Esophagus squamous epithelium (tissue), 5 donors: Measurements from ENCODE around the gene COMMD9. TPM values are rescaled to one million over a fixed set of nuclear protein-coding genes. Genes with fewer than 3 reads are reported as not detected.

Experiments
- DNase-seq: peaks from one replicate; lab custom pipeline; 2025; lab: John Stamatoyannopoulos, UW
- H3K27ac ChIP-seq, 4 donors: fragments of 200-600 bp; sonication (generic); one replicate each; pipeline ENCODE4 v1.5.1; 2016 to 2019; ENCODE audit warnings: mild to moderate bottlenecking in 1 of 4
- H3K27me3 ChIP-seq, 4 donors: fragments of 200-600 bp; sonication (generic); 1 replicate in 3 of 4; 2 replicates in 1 of 4; pipeline versions ENCODE4 v1.5.1 to v1.6.0; 2017 to 2021; ENCODE audit warnings: antibody characterized with exemption in 1 of 4
- H3K36me3 ChIP-seq, 3 donors: fragments of 200-600 bp; sonication (generic); one replicate each; pipeline ENCODE4 v1.5.1; 2016 to 2019
- H3K4me1 ChIP-seq, 3 donors: fragments of 200-600 bp; sonication (generic); one replicate each; pipeline ENCODE4 v1.5.1; 2017 to 2019
- H3K4me3 ChIP-seq, 4 donors: fragments of 200-600 bp; sonication (generic); 1 replicate in 3 of 4; 2 replicates in 1 of 4; pipeline ENCODE4 v1.5.1; 2016 to 2019; ENCODE audit warnings: mild to moderate bottlenecking in 2 of 4, moderate library complexity in 1 of 4
- H3K9me3 ChIP-seq, 3 donors: fragments of 200-600 bp; sonication (generic); one replicate each; pipeline ENCODE4 v1.5.1; 2016 to 2019
- POLR2A ChIP-seq, 4 donors: fragments of 450-650 bp; IDR thresholded peaks; one replicate each; pipeline ENCODE4 v1.6.1; 2017; ENCODE audit warnings: antibody characterized with exemption in 4 of 4, mild to moderate bottlenecking in 4 of 4, moderate library complexity in 3 of 4
- WGBS, 2 donors: methylation state at CpG; one replicate each; pipeline ENCODE4 v1.1.5; 2018; 5-methylcytosine and 5-hydroxymethylcytosine counted together
- intact Hi-C: fragments of 100-400 bp; cut with DNase I; formaldehyde crosslinking; loops from one replicate; pipeline ENCODE4 v1.15.0; 2022
- total RNA-seq, 4 donors: library from RNA; depleted of rRNA; stranded (reverse); fragments of >200 nt; gene quantifications; one replicate each; pipeline ENCODE4 v1.1.0, GENCODE V29; 2016
- TF ChIP-seq, protein P1 (sequence below), 6 experiments: fragments of 450-650 bp in 4 of 6; fragments of 200-600 bp in 2 of 6; sonication (generic) in 2 of 6; IDR thresholded peaks; one replicate each; pipeline ENCODE4 v1.5.1; 2016 to 2019; ENCODE audit warnings: antibody characterized with exemption in 6 of 6, mild to moderate bottlenecking in 4 of 6, moderate library complexity in 4 of 6
- donor health status: DM: yes; HTN: yes; CAD: no.

COMMD9 gene
- total RNA-seq, 4 donors from 2014 or later: 25.9 to 37.9 (median 37.1) TPM

- H3K27ac ChIP-seq: no peak overlapping the region
- no peak for TF ChIP-seq POLR2A (IDR thresholded peaks at IDR 0.05)
- TF ChIP-seq, protein P1, sequence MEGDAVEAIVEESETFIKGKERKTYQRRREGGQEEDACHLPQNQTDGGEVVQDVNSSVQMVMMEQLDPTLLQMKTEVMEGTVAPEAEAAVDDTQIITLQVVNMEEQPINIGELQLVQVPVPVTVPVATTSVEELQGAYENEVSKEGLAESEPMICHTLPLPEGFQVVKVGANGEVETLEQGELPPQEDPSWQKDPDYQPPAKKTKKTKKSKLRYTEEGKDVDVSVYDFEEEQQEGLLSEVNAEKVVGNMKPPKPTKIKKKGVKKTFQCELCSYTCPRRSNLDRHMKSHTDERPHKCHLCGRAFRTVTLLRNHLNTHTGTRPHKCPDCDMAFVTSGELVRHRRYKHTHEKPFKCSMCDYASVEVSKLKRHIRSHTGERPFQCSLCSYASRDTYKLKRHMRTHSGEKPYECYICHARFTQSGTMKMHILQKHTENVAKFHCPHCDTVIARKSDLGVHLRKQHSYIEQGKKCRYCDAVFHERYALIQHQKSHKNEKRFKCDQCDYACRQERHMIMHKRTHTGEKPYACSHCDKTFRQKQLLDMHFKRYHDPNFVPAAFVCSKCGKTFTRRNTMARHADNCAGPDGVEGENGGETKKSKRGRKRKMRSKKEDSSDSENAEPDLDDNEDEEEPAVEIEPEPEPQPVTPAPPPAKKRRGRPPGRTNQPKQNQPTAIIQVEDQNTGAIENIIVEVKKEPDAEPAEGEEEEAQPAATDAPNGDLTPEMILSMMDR (IDR thresholded peaks at IDR 0.05): no peak
- no peaks in the 10 kb centered on the region for H3K27me3 ChIP-seq
- H3K36me3 ChIP-seq: no peaks in the 10 kb centered on the region
- intact Hi-C loops: no loop called here
- no peak overlapping the region for H3K4me3 ChIP-seq
- DNase-seq: no peak
- 100% methylated on average over 1 to 4 of the region's 4 CpGs for WGBS, 2 donors
- no peaks in the 10 kb centered on the region for H3K4me1 ChIP-seq
- no peaks in the 10 kb centered on the region for H3K9me3 ChIP-seq
Measured at GRCh38 chr11:36240801-36241200, 48.4 kb downstream of the COMMD9 start.

DNA sequence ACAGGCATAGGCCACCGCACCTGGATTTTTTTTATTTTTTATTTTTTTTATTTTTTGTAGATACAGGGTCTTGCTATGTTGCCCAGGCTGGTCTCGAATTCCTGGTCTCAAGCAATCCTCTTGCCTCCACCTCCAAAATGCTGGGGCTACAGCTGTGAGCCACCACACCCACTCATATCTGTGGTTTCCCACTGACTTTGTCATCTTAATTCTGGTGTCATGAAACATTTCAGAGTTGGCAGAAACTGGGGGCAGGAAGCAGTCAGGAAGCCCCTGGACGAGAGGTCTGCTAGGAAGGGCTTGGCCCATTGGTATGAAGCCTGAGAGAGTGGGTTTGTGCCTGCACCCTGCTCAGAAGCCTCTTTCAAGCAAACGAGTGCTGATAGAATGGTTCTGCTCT is 49.1 kb downstream of the COMMD9 start:
- Histone ChIP-seq H3K27me3 (no peaks in the 10 kb centered on the region), H3K27ac (no peak overlapping the region), H3K9me3 (no peaks in the 10 kb centered on the region), H3K36me3 (no peaks in the 10 kb centered on the region), H3K4me1 (no peaks in the 10 kb centered on the region), H3K4me3 (no peak overlapping the region)
- TF ChIP-seq, protein P1 (IDR thresholded peaks at IDR 0.05): no peak
- no peak for TF ChIP-seq POLR2A (IDR thresholded peaks at IDR 0.05)
- DNase-seq: no peak
- intact Hi-C loops: no loop called here
- WGBS, 2 donors: 68 to 100% methylated on average over 1 to 3 of the region's 4 CpGs

- DNase-seq: no peak
- H3K36me3 ChIP-seq: no peaks in the 10 kb centered on the region
- TF ChIP-seq, protein P1 (IDR thresholded peaks at IDR 0.05): no peak
- TF ChIP-seq POLR2A (IDR thresholded peaks at IDR 0.05): no peak
- 76 to 80% methylated on average over 2 to 3 of the region's 3 CpGs for WGBS, 2 donors
- intact Hi-C loops: no loop called here
- H3K4me1 ChIP-seq: no peaks in the 10 kb centered on the region
- no peaks in the 10 kb centered on the region for H3K9me3 ChIP-seq
- no peak overlapping the region for H3K27ac ChIP-seq
- H3K4me3 ChIP-seq: no peak overlapping the region
- H3K27me3 ChIP-seq: no peaks in the 10 kb centered on the region
Measured at GRCh38 chr11:36239636-36240035, 49.6 kb downstream of the COMMD9 start.

DNA sequence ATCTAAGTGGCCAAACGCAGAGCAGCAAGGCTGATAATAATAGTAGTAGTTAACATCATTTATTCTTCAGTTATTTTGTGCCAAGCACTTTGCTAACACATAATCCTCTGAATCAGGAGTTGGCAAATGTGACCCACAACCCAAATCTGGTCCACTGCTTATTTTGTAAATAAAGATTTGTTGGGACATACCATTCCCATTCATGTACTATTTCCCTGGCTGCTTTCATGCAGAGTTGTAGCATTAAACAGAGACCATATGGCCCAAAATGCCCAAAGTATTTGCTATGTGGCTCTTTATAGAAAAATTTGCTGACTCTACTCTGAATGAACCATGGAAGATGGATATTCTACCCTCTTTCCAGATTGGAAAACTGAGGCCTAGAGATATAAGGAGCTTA is 50.3 kb downstream of the COMMD9 start:
- Histone ChIP-seq H3K27me3 (no peaks in the 10 kb centered on the region), H3K4me1 (no peaks in the 10 kb centered on the region), H3K9me3 (no peaks in the 10 kb centered on the region), H3K4me3 (no peak overlapping the region), H3K36me3 (no peaks in the 10 kb centered on the region), H3K27ac (no peak overlapping the region)
- intact Hi-C loops: no loop called here
- TF ChIP-seq POLR2A (IDR thresholded peaks at IDR 0.05): no peak
- TF ChIP-seq, protein P1 (IDR thresholded peaks at IDR 0.05): no peak
- DNase-seq: no peak
- 68 to 100% methylated on average over 1 of the region's 1 CpG for WGBS, 2 donors

GRCh38 chr11:36238036-36238631 is 51.1 kb downstream of the COMMD9 start:
- no peaks in the 10 kb centered on the region for H3K36me3 ChIP-seq
- H3K27ac ChIP-seq: no peak overlapping the region
- no peaks in the 10 kb centered on the region for H3K27me3 ChIP-seq
- intact Hi-C loops: no loop called here
- no peaks in the 10 kb centered on the region for H3K4me1 ChIP-seq
- no peak overlapping the region for H3K4me3 ChIP-seq
- no peaks in the 10 kb centered on the region for H3K9me3 ChIP-seq
- TF ChIP-seq, protein P1 (IDR thresholded peaks at IDR 0.05): no peak
- TF ChIP-seq POLR2A (IDR thresholded peaks at IDR 0.05): no peak
- no peak for DNase-seq
